H9 (cell line): Measurements from ENCODE around the gene KRT85. TPM values are rescaled to one million over a fixed set of nuclear protein-coding genes. Genes with fewer than 3 reads are reported as not detected.
A peak's percentile ranks its signal among the peaks of the same experiment; 100 is the strongest.

ENCODE experiments used
- DNase-seq: peaks from one replicate; pipeline ENCODE4 v3.0.0-alpha.2; 2017
- H2AFZ ChIP-seq: one replicate; pipeline ENCODE4 v1.6.1; 2013; ENCODE audit warnings: mild to moderate bottlenecking, low read length, control low read depth, moderate library complexity
- H2AK5ac ChIP-seq: 2 replicates; pipeline ENCODE4 v1.6.1; 2013; ENCODE audit warnings: low read length, control low read depth, mixed read lengths; ENCODE audit not compliant: insufficient read length
- H2BK120ac ChIP-seq: one replicate; pipeline ENCODE4 v1.6.1; 2013; ENCODE audit warnings: low read depth, mild to moderate bottlenecking, low read length, control low read depth, inconsistent platforms; ENCODE audit not compliant: poor library complexity, severe bottlenecking
- H2BK12ac ChIP-seq: 2 replicates; pipeline ENCODE4 v1.6.1; 2013; ENCODE audit warnings: low read length, control low read depth, mixed read lengths, low read depth; ENCODE audit not compliant: insufficient read length
- H2BK15ac ChIP-seq: 2 replicates; pipeline ENCODE4 v1.6.1; 2013; ENCODE audit warnings: low read depth, low read length, control low read depth
- H2BK20ac ChIP-seq: one replicate; pipeline ENCODE4 v1.6.1; 2013; ENCODE audit warnings: low read depth, mild to moderate bottlenecking, low read length, control low read depth, inconsistent platforms; ENCODE audit not compliant: poor library complexity, severe bottlenecking
- H2BK5ac ChIP-seq: 2 replicates; pipeline ENCODE4 v1.6.1; 2013; ENCODE audit warnings: low read length, control low read depth, mixed read lengths; ENCODE audit not compliant: insufficient read length
- H3K14ac ChIP-seq: 2 replicates; pipeline ENCODE4 v1.6.1; 2013; ENCODE audit warnings: low read length, control low read depth; ENCODE audit not compliant: insufficient read depth
- H3K18ac ChIP-seq: 2 replicates; pipeline ENCODE4 v1.6.1; 2013; ENCODE audit warnings: low read depth, mild to moderate bottlenecking, mixed read lengths, low read length, control low read depth; ENCODE audit not compliant: insufficient read length
- H3K23ac ChIP-seq: 2 replicates; pipeline ENCODE4 v1.6.1; 2013; ENCODE audit warnings: low read length, control low read depth, mixed read lengths, low read depth; ENCODE audit not compliant: insufficient read length
- H3K23me2 ChIP-seq: 2 replicates; pipeline ENCODE4 v1.6.1; 2013; ENCODE audit warnings: low read depth, mild to moderate bottlenecking, mixed read lengths, low read length, control low read depth; ENCODE audit not compliant: insufficient read length, poor library complexity, severe bottlenecking
- H3K27ac ChIP-seq: 2 replicates; pipeline ENCODE4 v1.5.1; 2013; ENCODE audit warnings: low read length, control low read depth, mixed read lengths, low read depth; ENCODE audit not compliant: insufficient read length
- H3K27me3 ChIP-seq: 2 replicates; pipeline ENCODE4 v1.6.1; 2013; ENCODE audit warnings: low read length, control low read depth, inconsistent platforms; ENCODE audit not compliant: insufficient read depth
- H3K4ac ChIP-seq: 2 replicates; pipeline ENCODE4 v1.6.1; 2013; ENCODE audit warnings: low read depth, mild to moderate bottlenecking, control low read depth, inconsistent platforms, low read length, moderate library complexity
- H3K4me1 ChIP-seq: 2 replicates; pipeline ENCODE4 v1.6.1; 2013; ENCODE audit warnings: low read length, control low read depth, inconsistent platforms; ENCODE audit not compliant: insufficient read depth
- H3K4me2 ChIP-seq: 2 replicates; pipeline ENCODE4 v1.6.1; 2013; ENCODE audit warnings: low read length, control low read depth, mixed read lengths; ENCODE audit not compliant: insufficient read length, insufficient read depth
- H3K56ac ChIP-seq: 2 replicates; pipeline ENCODE4 v1.6.1; 2013; ENCODE audit warnings: low read depth, mild to moderate bottlenecking, mixed read lengths, low read length, control low read depth; ENCODE audit not compliant: insufficient read length
- H3K79me1 ChIP-seq: 2 replicates; pipeline ENCODE4 v1.6.1; 2013; ENCODE audit warnings: low read depth, mild to moderate bottlenecking, moderate library complexity, low read length, control low read depth, inconsistent platforms; ENCODE audit not compliant: insufficient read depth, poor library complexity, severe bottlenecking
- H3K79me2 ChIP-seq: 2 replicates; pipeline ENCODE4 v1.6.1; 2013; ENCODE audit warnings: low read length, control low read depth, inconsistent platforms; ENCODE audit not compliant: insufficient read depth
- H3K9ac ChIP-seq: 2 replicates; pipeline ENCODE4 v1.6.1; 2013; ENCODE audit warnings: low read length, control low read depth, mixed read lengths; ENCODE audit not compliant: insufficient read length; ENCODE audit errors: extremely low read depth
- H3K9me3 ChIP-seq: one replicate; pipeline ENCODE4 v1.6.1; 2013; ENCODE audit warnings: low read depth, low read length, inconsistent platforms; ENCODE audit not compliant: control insufficient read depth
- H3T11ph ChIP-seq: one replicate; pipeline ENCODE4 v1.6.1; 2013; ENCODE audit warnings: mild to moderate bottlenecking, low read length, control low read depth, inconsistent platforms
- H4K20me1 ChIP-seq: one replicate; pipeline ENCODE4 v1.6.1; 2013; ENCODE audit not compliant: control insufficient read depth, insufficient read length, insufficient read depth
- H4K5ac ChIP-seq: 2 replicates; pipeline ENCODE4 v1.6.1; 2013; ENCODE audit warnings: low read depth, mild to moderate bottlenecking, mixed read lengths, low read length, control low read depth; ENCODE audit not compliant: insufficient read length
- H4K8ac ChIP-seq: replicated peaks from 2 replicates; pipeline ENCODE4 v1.6.1; 2013; ENCODE audit warnings: low read length, control low read depth, mixed read lengths, low read depth; ENCODE audit not compliant: insufficient read length
- H4K91ac ChIP-seq: 2 replicates; pipeline ENCODE4 v1.6.1; 2013; ENCODE audit warnings: low read depth, mild to moderate bottlenecking, moderate library complexity, mixed read lengths, low read length, control low read depth; ENCODE audit not compliant: insufficient read length
- H3K27ac Mint-ChIP-seq, 3 experiments: 2 replicates in 2 of 3; 3 replicates in 1 of 3; pipeline ENCODE4 v1.8.0; 2020 to 2021; ENCODE audit warnings: mixed read lengths in 3 of 3, mild to moderate bottlenecking in 1 of 3, moderate library complexity in 1 of 3
- H3K27me3 Mint-ChIP-seq: 2 replicates; pipeline ENCODE4 v1.8.0; 2021; ENCODE audit warnings: low read depth, mild to moderate bottlenecking, moderate library complexity, mixed read lengths
- H3K36me3 Mint-ChIP-seq, 3 experiments: 2 replicates in 2 of 3; 3 replicates in 1 of 3; pipeline ENCODE4 v1.8.0; 2020 to 2021; ENCODE audit warnings: low read depth in 3 of 3, mixed read lengths in 3 of 3; ENCODE audit not compliant: insufficient read depth in 1 of 3
- H3K4me1 Mint-ChIP-seq, 2 experiments: 2 replicates each; pipeline ENCODE4 v1.8.0; 2020; ENCODE audit warnings: mixed read lengths in 2 of 2
- H3K4me3 Mint-ChIP-seq, 2 experiments: 2 replicates in 1 of 2; 3 replicates in 1 of 2; pipeline ENCODE4 v1.8.0; 2020 to 2021; ENCODE audit warnings: mild to moderate bottlenecking in 2 of 2, mixed read lengths in 2 of 2, moderate library complexity in 1 of 2
- H3K9me3 Mint-ChIP-seq, 2 experiments: 2 replicates in 1 of 2; 3 replicates in 1 of 2; pipeline ENCODE4 v1.8.0; 2020; ENCODE audit warnings: mild to moderate bottlenecking in 2 of 2, mixed read lengths in 2 of 2, moderate library complexity in 1 of 2
- WGBS: extraction: QIAGEN DNeasy Blood & Tissue Kit; methylation state at CpG from one replicate; pipeline ENCODE4 v1.1.7; 2013; ENCODE audit warnings: missing lambda C conversion rate, low lambda C conversion rate, mixed read lengths; ENCODE audit not compliant: insufficient read length; ENCODE audit errors: extremely low coverage; 5-methylcytosine and 5-hydroxymethylcytosine counted together
- total RNA-seq: library from RNA; stranded (reverse); gene quantifications from 2 replicates; pipeline ENCODE4 v1.2.1, GENCODE V29; 2021
- TF ChIP-seq, protein P1 (sequence below): fragments of 200-600 bp; sonication (generic); conservative IDR thresholded peaks from 3 replicates; pipeline ENCODE4 v1.8.0; 2021; ENCODE audit warnings: antibody characterized with exemption, mild to moderate bottlenecking

Gene KRT85
- total RNA-seq, 1 experiment from 2014 or later, result not detected

DNA sequence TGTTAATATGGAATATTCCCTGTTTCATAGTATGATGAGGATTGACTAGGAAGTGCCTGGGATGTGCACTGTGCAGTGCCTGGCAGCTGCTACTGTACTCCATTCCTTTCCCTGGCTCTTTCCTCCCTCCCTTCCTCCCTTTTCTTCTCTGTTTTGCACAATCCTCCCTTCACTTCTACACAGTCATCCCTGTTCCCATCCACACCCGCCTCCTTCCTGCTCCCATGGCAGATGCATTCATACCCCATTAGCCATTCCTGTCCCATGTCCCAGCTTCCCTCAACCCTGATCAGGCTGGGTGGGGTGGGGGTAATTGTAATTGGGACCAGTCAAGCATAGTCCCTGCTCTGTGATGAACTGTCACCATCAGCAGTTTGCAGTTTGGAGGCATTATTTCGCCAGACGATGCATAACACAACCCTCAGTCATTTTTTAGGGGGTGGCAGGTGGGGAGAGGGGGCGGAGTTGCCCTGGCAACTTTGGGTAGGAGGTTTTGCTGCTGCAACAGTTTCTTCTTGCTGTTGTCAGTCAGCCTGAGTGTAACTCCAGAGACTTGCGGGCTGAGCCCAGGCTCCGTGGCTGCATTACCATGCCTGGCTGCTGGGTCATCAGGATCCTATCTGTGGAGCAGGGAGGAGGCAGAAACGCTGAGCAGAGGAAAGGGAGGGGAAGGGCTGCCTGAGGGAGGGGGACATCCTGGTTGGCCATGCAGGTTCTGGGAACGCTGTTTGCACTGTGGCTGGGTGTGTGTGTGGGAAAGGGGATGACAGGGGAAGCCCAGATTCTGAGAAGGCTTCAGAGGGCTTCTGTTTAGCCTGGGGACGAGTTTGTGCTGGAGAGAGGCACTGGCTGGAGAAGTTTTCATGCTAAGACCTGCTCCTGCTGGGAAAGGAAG, 22.3 kb upstream of the KRT85 start:
- peak; percentile 62 for DNase-seq
- TF ChIP-seq, protein P1, sequence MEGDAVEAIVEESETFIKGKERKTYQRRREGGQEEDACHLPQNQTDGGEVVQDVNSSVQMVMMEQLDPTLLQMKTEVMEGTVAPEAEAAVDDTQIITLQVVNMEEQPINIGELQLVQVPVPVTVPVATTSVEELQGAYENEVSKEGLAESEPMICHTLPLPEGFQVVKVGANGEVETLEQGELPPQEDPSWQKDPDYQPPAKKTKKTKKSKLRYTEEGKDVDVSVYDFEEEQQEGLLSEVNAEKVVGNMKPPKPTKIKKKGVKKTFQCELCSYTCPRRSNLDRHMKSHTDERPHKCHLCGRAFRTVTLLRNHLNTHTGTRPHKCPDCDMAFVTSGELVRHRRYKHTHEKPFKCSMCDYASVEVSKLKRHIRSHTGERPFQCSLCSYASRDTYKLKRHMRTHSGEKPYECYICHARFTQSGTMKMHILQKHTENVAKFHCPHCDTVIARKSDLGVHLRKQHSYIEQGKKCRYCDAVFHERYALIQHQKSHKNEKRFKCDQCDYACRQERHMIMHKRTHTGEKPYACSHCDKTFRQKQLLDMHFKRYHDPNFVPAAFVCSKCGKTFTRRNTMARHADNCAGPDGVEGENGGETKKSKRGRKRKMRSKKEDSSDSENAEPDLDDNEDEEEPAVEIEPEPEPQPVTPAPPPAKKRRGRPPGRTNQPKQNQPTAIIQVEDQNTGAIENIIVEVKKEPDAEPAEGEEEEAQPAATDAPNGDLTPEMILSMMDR, result no peak
- Histone ChIP-seq H3K79me2 (no peaks in the 10 kb centered on the region), H3K4me2 (no peak overlapping the region), H4K91ac (no peak overlapping the region), H2BK120ac (no peak overlapping the region), H2BK12ac (no peak overlapping the region), H2BK20ac (no peak overlapping the region), H4K8ac (no peak overlapping the region), H2AK5ac (no peak overlapping the region), H3K18ac (no peak overlapping the region), H4K5ac (no peak overlapping the region), H3K9ac (no peak overlapping the region), H2AFZ (no peak overlapping the region), H3K27me3 (no peaks in the 10 kb centered on the region), H3K23ac (no peak overlapping the region), H3K9me3 (no peaks in the 10 kb centered on the region), H2BK5ac (no peak overlapping the region), H4K20me1 (no peaks in the 10 kb centered on the region), H3K56ac (no peak overlapping the region), H3K4ac (no peak overlapping the region), H3K23me2 (no peaks in the 10 kb centered on the region), H3K4me1 (no peaks in the 10 kb centered on the region), H3T11ph (no peak overlapping the region), H3K79me1 (no peaks in the 10 kb centered on the region), H2BK15ac (no peak overlapping the region), H3K14ac (no peak overlapping the region), H3K27ac (no peak overlapping the region)
- Mint-ChIP-seq H3K4me1 (peaks cover 5 to 10% of the 10 kb centered on the region in 2 experiments), H3K27me3 (peaks cover 12% of the 10 kb centered on the region), H3K36me3 (no peaks in the 10 kb centered on the region), H3K9me3 (no peaks in the 10 kb centered on the region), H3K27ac (peak overlapping the region in 1 of 3 experiments; percentile 56; a peak in 1 of 7 replicates), H3K4me3 (no peak overlapping the region)
- WGBS, result no CpG with 5 or more reads among the region's 9 CpGs
